ENCODE measurements around the gene FBN2. TPM values are rescaled to one million over a fixed set of nuclear protein-coding genes. Genes with fewer than 3 reads are reported as not detected.

FBN2 gene
- total RNA-seq, 1 experiment from 2014 or later = 0.34 TPM

DNA sequence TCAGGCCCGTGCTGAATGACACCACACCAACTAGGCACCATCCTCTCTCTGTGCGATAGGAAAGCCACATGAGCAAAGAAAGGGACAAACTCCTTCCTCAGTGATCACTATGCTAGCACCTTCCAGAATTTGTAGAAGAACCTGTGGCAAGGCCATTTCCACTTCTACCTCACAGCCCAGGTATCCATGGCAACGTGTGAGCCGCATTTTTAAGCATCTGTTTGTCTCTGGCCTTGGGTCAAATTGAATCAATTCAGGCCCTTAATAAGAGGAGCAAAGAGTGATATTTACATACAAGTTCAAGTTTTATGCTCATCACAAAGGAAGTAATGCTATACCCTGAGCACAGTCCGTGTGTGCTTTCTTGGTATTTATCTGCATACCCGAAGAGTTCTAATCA is 275.1 kb downstream of the FBN2 start:
- in situ Hi-C loops (cut with HindIII; ENCODE audit: low pct_unique_long_range_greater_than_20kb, low sequenced_read_pairs) = no loop called here
- DNase-seq (ENCODE audit: low read depth, low spot score) = no peak

DNA sequence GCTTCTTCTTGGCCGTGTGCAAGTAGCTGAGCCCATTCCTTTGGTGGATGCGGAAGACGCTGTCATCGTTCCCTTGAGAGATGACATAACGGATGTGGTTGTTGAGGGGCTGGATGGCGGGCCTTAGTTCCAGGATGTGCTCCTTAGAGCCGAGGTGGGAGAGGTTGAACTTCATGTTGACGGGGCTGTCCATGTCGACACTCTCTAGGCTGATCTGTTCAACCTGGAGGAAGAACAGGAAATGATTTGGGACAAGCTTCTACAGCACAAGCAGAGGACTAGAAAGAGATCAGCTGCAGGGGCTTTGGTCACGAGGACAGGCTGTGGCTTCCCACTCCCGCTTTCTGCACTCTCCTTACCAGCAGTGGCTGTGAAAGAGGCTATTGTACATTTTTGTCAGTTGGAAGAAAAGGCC is 278.4 kb downstream of the FBN2 start:
- peak; percentile 95 for DNase-seq (ENCODE audit: low read depth, low spot score)
- in situ Hi-C loops (cut with HindIII; ENCODE audit: low pct_unique_long_range_greater_than_20kb, low sequenced_read_pairs) = no loop called here

DNA sequence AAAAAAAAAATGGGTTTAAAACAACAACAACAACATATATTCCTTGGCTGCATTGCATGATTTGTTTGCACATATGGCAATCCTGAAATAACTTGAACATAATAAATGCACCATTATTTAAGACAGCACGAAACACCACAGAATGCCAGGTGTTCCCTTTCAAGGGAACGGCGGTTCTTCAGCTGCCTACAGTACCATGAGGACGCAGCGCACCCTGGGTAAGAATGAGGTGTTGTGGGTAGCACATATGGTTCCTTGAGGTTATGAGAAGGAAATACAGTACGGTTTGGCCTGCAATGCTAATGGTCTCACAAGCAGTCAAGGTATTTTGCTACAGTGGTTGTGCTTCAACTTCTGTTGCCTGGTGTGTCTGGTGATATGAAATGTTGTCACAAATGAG is 279.7 kb downstream of the FBN2 start:
- in situ Hi-C loops (cut with HindIII; ENCODE audit: low pct_unique_long_range_greater_than_20kb, low sequenced_read_pairs) = no loop called here
- no peak for DNase-seq (ENCODE audit: low read depth, low spot score)

DNA sequence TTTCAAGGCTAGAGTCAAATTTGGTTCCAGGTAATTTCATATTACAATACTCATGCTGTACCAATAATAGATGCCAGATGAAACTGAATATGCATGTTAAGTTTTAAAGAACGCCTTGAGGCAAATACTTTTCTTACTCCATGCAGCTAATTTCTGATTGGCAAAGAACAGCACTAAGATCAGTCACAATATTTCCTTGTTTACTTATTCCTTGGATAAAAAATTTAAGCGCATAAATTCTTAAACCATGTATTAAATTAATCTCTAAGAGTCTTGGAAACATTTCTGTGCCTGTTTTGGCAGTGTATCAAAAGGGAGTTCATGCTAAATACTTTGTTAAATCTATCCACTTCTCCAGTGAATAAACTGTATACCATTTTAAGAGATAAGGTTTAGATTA is 281.0 kb downstream of the FBN2 start:
- in situ Hi-C loops (cut with HindIII; ENCODE audit: low pct_unique_long_range_greater_than_20kb, low sequenced_read_pairs) = no loop called here
- no peak for DNase-seq (ENCODE audit: low read depth, low spot score)

DNA sequence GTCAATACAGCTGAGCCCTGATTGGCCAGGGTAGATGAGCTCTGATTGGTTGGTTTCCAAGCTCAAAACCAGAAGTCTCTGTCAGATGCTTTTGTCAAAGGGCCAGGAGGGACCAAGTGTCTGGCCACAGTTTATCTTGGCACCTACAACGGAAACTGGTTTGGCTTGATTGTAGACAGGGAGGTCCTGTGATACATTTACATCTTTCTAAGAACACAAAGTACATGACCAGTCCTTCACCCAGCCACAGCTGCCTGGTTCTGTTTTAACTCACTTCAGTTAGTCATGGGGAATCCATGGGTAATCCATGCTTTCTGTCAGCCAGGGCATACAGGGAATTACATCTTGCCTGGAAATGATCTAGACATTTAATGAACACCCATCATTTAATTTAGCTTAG is 283.3 kb downstream of the FBN2 start:
- DNase-seq (ENCODE audit: low read depth, low spot score) = no peak

DNA sequence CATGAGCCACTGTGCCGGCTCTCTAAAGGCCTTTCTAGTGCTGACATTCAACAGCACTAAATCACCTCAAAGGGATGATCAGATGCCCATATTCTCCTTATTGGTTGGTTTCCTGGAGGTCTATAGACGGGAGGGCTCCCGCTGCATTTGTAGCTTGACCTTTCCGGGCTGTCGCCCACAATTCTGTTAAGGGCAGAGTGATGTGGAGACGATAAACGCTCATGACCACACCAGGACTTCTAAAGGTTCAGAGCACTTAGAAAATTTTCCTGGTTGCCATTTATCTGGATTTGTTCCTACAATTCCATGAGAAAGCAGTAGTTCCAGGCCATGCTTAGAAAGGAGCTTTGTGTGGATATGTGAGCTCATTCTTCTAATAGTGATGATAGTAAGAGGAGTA is 284.2 kb downstream of the FBN2 start:
- DNase-seq (ENCODE audit: low read depth, low spot score) = no peak
- in situ Hi-C loops (cut with HindIII; ENCODE audit: low pct_unique_long_range_greater_than_20kb, low sequenced_read_pairs) = no loop called here

More for the DNA sequence above, 283.3 kb downstream of the FBN2 start:
- in situ Hi-C loops (cut with HindIII; ENCODE audit: low pct_unique_long_range_greater_than_20kb, low sequenced_read_pairs) = no loop called here

DNA sequence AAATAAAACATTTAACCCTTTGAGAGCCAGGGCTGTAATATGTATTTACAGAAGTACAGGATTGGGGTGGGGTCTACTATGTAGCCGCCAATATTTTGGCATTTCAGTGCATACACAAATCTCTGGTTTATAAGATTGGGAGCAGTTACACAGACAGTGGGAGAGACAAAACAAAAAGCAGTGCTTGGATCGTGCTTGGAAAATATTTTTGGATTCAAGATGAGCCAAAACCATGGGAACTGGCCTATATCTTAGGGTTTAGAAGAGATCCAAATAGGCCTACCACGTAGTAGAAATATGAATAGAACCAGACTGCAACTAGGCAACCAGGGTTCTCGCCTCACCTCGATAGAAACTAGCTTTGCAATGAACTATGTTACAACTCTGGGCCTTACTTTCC is 284.9 kb downstream of the FBN2 start:
- in situ Hi-C loops (cut with HindIII; ENCODE audit: low pct_unique_long_range_greater_than_20kb, low sequenced_read_pairs) = no loop called here
- DNase-seq (ENCODE audit: low read depth, low spot score) = no peak

DNA sequence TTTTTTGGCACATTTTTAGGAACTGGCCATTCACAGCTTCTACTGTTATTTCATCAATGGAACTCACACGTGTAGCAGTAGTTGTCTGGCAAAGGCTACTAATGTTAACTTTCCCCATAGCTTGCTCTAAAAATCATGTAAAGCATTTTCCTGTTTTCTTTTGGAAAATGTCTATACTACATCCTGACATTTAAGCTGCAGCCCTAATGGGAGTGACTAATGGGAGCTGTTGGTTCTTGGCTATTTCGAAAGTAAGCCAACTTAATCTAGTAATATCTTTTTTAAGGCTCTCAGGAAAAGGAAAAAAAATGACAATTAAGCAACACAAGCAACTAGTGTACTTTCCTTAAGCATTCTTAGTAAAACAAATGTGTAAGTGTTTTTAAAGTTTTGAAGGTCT is 285.3 kb downstream of the FBN2 start:
- no peak for DNase-seq (ENCODE audit: low read depth, low spot score)
- in situ Hi-C loops (cut with HindIII; ENCODE audit: low pct_unique_long_range_greater_than_20kb, low sequenced_read_pairs) = no loop called here

DNA sequence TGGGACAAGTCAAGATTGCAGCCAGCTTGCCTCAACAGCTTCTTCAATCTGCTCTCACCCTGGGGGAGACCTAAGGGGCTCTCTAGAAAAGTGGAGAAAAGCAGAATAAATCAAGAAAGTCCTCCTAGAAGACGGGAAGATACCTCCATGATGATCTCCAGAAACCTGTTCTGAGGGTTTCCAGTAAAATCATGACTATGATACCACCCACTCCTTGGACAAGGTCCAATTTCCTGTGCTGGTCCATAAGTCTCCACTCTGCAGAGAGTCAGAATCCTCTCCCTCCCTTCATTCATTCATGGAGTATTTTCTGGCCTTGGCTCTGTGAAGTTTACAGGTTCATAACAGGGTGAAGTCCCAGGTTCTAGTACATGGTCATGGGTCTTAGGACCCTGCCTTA is 285.8 kb downstream of the FBN2 start:
- in situ Hi-C loops (cut with HindIII; ENCODE audit: low pct_unique_long_range_greater_than_20kb, low sequenced_read_pairs) = no loop called here
- no peak for DNase-seq (ENCODE audit: low read depth, low spot score)

DNA sequence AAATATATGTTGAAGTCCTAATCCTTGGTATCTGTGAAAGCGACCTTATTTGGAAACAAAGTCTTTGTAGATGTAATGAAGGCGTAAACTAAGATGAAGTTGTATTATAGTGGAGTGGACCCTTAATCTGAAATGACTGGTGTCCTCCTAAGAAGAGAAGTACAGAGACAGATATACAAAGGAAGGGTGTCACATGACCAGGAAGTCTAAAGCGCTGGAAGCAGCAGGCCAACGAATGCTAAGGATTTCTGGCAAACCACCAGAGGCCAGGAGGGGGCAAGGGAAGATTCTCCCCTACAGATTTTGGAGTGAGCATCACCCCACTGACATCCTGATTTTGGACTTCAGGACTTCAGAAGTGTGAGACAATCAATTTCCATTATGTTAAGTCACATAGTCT is 292.1 kb downstream of the FBN2 start:
- in situ Hi-C loops (cut with HindIII; ENCODE audit: low pct_unique_long_range_greater_than_20kb, low sequenced_read_pairs) = no loop called here
- no peak for DNase-seq (ENCODE audit: low read depth, low spot score)

DNA sequence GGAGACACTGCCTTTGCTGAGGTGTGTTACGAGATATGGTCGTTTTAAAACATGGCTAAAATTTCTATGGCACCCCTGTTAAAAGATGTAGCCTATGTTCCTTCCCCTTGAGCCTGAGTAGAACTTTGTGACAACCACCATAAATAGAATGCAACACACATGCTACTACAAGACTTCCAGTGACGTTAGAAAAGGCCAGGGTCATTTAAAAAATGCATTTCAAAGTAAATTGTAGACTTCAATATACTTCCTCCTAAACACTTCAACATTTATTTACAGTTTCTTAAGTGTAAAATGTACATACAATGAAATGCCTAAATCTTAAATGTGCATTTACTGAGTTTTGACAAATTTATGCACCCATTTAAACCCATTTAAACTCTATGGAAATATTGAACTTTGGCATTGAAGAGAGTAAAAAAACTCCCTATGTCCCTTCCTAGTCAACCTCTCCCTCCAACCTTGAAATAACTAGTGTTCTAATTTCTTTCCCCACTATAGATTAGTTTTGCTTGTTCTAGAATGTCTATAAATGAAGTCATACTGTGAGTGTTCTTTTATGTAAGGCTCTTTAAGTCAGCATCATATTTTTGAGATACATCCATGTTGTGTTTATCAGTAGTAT is 294.0 kb downstream of the FBN2 start:
- in situ Hi-C loops (cut with HindIII; ENCODE audit: low pct_unique_long_range_greater_than_20kb, low sequenced_read_pairs) = no loop called here
- DNase-seq (ENCODE audit: low read depth, low spot score) = no peak

DNA sequence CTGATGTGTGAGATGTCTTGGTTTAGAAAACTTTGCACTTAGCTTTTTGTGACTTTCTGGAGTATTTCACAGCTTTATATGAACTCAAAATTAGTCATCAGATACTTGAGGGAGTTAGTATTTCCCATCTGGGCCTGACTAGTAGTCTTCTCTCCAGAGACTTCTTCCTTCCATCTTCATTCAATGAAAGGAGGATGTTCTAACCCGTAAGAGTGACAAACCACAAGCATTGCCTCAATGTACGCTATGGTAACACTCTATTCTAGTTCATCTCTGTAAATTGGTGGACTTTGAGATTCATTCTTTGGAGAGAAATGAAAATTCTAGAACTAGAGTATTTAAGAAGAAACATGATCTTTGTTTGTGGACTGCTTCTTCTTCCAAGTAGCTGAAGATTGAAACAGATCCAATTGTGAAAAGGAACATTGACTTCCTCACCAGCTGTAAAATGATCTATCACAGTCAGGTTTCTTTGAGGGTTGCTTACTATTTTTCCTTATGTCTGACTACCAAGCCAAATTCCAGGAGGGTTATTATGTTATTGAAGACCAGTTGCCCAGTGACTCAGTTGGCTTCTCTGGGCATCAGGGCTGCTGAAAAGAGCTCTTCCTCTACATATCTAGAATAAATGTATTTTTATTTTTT is 296.9 kb downstream of the FBN2 start:
- DNase-seq (ENCODE audit: low read depth, low spot score) = no peak
- in situ Hi-C loops (cut with HindIII; ENCODE audit: low pct_unique_long_range_greater_than_20kb, low sequenced_read_pairs) = no loop called here

DNA sequence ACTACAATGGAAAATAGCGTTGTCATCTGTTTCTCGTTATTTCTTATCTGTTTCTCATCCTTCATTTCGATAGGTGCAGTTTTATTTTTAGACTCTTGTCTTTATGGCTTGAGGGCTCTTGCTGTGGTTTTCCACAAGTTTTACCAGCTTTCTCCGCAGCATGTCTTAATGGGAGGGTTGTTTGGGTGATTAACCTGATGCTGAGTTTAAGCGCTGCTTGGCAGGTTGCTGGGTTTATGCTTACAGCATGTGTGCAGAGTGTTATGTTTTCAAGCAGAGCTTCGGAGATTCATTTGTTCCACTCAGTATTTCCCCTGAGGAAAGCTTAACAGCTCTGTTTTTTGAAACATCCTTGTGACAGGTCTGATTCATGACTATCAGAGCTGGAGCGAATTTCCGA is 300.5 kb downstream of the FBN2 start:
- DNase-seq (ENCODE audit: low read depth, low spot score) = no peak
- in situ Hi-C loops (cut with HindIII; ENCODE audit: low pct_unique_long_range_greater_than_20kb, low sequenced_read_pairs) = no loop called here

DNA sequence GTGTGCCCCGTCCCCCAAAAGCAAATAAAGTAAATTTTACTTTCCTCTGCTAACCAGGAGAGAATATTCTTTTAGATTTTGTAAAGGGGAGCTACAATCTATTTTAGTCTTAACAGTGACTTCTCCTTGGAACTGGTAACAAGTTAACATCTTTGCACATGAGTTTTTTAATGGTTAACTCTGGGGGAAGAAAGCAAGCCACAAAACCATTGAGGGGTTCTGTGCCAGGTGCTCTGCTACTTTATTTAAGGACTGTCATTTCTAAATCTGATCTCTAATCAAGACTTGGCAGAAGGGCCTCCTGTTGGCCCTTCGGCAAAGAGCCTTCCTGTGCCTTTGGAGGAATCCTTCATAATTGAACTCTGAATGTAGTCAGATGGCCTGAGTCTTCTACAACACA is 301.0 kb downstream of the FBN2 start:
- in situ Hi-C loops (cut with HindIII; ENCODE audit: low pct_unique_long_range_greater_than_20kb, low sequenced_read_pairs) = no loop called here
- DNase-seq (ENCODE audit: low read depth, low spot score) = no peak

DNA sequence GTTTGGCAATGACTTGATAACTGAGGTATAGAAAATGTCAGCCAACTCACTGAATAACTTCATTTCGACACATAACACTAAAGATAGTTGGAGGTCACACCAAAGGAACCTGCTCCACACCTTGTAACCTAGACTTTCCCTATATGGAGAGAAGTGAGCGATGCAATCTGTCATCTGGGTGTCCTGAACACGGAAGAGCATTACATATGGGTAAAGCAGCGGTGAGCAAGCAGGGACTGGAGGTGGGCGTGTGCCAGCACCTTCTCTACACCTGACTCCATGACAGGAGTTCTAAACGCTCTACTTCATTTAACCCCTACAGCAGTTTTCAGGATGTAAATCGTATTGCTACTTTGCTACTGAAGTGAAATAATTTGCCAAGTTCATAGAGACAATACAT is 301.7 kb downstream of the FBN2 start:
- no peak for DNase-seq (ENCODE audit: low read depth, low spot score)
- in situ Hi-C loops (cut with HindIII; ENCODE audit: low pct_unique_long_range_greater_than_20kb, low sequenced_read_pairs) = no loop called here

DNA sequence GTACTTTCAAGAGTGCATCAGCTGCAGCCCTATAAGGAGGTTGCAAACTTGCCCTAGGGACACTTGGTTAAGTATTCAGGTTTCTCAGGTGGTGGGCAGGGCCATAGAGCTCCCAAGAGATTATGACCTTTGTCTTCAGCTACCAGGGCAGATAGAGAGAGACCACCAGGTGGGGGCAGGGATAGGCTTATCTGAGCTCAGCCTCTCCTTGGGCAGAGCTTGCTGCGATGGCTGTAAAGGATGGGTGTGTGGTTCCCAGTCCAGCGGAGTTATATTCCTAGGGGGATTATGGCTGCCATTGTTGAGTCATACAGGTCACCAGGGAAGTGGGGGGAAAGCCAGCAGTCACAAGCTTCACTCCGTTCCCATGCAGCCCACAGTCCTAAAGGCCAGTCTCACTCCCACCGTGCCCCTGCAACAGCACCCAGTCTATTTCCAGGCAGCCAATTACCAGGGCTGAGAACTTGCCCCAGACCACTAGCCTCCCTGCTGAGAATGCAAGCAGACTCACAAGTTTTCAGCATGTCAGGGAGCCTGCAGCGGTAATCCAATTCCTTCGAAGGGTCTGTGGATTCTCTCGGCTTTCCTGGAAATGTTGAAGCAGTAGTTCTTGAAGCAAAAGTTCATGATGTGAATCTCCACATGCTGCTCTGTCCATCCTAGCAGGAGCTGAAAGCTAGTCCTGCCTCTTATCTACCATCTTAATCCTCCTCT is 303.0 kb downstream of the FBN2 start:
- in situ Hi-C loops (cut with HindIII; ENCODE audit: low pct_unique_long_range_greater_than_20kb, low sequenced_read_pairs) = no loop called here
- DNase-seq (ENCODE audit: low read depth, low spot score) = no peak

DNA sequence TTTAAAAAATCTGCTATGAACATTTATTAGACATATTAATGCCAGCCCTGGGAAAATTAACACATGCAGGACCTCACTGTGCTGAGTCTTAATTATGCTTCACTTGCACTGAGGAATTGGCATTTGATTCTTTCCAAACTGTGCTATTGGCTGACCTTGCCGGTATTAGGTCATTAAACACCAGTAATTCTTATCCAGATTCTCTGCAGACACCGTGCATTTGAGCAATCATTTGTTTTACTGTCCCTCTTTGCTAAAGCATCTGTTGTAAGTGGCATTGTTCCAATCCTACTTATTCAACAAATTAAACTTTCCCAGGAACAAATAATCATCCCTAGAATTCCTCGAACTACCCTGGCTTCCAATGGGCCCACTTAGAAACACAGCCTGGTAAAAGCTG is 309.5 kb downstream of the FBN2 start:
- no peak for DNase-seq (ENCODE audit: low read depth, low spot score)
- in situ Hi-C loops (cut with HindIII; ENCODE audit: low pct_unique_long_range_greater_than_20kb, low sequenced_read_pairs) = no loop called here

DNA sequence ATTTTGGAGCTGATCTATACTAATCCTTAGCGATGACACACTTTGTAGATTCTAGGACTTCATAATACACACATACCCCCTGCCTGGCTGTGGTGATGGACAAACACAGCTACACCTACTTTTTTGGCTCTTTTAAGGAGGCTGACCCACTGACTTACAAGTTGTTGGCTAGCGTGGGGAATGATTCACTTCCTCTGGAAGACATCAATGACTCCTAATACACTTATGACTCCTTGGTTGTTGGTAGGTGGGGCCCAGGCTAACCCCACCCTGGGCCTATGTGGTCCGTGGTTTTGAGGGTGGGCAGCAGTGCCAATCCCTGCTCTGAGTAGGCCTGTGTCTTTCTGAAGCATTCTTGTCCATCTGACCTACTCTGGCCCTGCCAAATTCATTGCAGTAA is 310.0 kb downstream of the FBN2 start:
- no peak for DNase-seq (ENCODE audit: low read depth, low spot score)
- in situ Hi-C loops (cut with HindIII; ENCODE audit: low pct_unique_long_range_greater_than_20kb, low sequenced_read_pairs) = no loop called here
